Activated CD4-positive, alpha-beta T cell treated with anti-CD3 and anti-CD28 coated beads, Interleukin-10, Interleukin-2, amounts not matched to agents 100 ng/mL and 50 ng/mL, durations not matched to agents 16 hours and 8 hours (primary cell): ENCODE data around the gene GALNTL6.

Experiments used
- DNase-seq: peaks from one replicate; pipeline ENCODE4 v3.0.0-alpha.2; 2020

GALNTL6 gene

DNA sequence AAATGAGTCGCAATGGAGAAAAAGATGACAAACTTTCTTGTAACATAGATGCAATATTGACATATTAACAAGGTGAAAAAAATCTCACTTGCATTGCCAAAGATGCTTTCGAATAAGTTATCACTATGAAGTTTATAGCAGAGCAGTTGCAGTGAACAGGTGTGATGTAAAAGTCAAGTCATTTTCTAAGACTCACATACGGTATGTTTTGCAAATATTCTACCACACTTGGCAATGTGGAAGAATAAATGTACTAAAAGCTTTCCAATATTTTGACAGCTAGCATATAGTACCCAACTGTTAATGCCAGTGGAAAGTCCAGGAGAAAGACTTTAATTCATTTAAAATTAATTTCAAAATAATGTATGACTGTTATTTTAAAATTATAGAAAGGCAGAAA lies 76.5 kb downstream of the GALNTL6 start:
- no peak for DNase-seq

DNA sequence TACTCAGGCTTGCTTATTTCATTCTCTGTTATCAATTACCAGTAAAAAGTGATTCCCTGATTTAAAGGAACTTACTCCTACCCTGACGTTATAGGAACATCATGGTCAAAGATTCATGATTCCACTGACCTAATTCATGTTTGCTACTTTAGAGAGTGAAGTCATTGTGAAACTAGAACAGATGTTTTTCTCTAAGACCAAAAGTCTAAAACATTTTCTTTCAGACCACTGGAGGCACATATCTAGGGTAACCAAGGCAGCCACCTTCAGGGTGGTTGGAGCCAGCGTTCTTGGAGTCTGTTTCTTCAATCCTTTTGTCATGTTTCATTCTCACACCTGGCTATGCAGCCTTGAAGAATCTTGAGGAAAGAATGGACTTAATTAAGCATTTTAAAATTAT lies 77.8 kb downstream of the GALNTL6 start:
- DNase-seq = no peak

DNA sequence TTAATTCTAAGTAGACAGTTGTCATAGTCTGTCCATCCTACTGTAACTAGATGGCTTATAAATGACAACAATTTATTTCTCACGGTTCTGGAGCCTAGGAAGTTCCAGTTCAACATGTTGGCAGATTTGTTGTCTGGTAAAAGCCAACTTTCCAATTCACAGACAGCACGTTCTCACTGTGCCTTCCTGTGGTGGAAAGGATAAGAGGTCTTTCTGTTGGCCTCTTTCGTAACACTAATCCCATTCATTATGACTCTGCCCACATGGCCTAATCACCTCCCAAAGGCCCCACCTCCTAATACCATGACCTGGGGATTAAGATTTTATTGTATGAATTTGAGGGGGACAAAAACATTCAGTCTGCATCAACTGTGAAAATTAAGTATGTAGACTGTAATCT lies 83.2 kb downstream of the GALNTL6 start:
- DNase-seq = no peak

DNA sequence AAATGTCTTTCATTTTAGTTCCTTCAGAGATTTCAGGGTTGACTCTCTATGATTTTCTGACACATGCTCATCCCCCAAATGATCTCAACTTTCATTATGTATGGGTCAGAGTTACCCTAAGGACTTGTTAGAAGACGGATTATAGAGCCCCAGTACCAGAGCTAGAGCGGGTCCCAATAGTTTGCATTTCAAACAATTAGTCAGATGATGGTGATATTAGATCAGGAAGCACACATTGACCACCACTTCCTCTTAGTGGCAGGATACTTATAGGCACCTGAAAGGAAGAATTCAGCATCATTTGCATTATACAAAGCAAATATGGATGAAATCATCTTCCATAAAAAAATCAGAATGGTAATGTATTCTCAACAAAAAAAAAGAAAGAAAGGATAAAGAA lies 106.1 kb downstream of the GALNTL6 start:
- no peak for DNase-seq

DNA sequence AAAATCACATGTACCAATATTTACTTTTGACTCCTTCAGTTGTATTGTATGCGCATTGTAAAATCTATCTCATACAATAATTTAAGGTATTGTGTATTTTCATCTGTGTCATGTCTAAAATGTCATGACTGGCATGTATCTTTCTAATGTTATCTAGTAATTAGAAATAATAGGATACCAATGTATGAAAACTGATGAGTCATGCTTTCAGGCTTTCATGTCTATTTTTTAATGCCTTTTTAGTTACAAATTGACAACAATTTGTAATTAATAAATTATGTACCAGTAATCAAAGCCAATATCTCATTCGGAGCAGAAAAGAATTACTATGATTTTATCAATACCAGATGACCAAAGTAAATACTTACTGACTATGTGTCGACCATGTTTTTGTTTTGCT lies 107.7 kb downstream of the GALNTL6 start:
- DNase-seq = no peak

DNA sequence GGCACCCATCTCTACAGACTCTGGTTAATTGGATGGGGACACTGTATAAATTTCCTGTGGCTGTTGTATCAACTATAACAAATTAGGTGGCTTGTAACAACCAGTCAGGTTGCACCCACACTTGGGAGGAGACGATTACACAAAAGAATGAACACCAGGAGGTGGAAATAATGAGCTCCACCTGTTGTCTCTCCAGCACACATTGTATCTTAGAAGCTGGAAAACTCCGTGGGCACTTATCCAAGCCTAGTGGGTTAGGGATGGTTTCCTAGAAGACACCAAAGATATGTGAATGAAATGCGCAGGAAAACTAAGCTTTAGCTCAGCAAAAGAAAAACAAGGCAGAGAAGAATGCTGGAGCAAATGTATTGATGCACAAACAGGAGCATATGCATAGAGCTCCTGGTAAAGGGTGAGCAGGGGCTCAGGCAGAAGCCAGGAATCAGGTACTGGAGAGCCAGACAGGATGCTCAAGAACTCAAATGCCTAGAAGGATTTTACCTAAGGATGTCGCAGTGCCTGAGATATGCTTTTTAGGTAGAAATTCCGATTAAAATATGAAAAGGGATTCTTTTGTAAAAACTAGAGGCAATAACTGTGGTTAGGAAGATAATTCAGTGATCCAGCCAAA lies 111.7 kb downstream of the GALNTL6 start:
- DNase-seq = no peak

DNA sequence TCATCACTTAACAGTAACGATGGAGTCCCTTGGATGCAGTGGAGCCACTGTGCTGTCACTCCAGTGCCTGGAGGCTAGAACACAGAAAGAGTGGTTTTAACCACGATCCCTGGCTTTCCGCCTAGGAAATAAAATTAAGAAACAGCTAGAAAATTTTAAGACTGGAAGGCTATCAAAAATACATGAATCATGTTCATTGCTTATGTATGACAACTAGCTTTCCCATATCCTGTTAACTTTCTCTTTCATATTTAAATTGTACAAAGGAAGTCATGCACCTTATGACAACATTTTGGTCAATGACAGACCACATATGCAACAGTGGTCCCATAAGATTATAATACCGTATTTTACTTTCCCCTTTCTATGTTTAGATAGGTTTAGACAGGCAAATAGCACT lies 115.1 kb downstream of the GALNTL6 start:
- DNase-seq = no peak

DNA sequence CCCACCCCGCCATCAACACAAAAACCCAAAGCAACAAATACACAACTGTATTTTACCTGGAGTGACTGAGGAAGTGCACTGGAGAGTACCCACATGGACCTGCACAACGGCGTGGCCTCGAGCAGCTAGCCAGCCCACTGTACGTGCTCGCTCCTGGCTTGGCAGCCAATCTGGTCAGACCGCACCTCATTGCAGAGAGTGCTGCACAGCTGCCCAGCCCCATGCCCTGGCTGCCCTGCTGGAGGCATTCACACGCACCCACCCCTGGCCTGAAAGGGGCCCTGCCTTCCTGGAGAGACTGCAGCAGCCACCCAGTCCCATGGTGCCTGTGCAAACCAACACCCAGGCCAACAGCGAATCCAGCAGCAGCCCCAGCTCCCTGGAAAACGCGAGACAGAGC lies 116.3 kb downstream of the GALNTL6 start:
- no peak for DNase-seq

DNA sequence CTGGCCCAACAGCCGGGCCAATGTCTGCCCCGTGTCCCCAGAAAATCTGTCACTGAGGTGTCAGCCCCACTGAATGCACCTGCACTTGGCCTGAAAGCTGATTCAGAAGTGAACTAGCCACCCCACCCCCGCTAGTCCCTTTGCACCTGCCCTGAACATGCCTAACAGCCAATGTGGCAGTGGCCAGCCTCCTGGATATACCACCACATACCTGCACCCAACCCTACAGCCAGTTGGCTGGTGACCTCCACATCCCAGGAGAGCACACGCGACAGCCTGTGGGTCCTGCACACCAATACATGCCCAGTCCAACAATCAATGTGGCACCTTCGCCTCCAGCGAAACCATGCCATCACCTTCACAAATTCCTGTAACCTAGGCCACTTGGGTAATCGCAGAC lies 116.7 kb downstream of the GALNTL6 start:
- DNase-seq = no peak

DNA sequence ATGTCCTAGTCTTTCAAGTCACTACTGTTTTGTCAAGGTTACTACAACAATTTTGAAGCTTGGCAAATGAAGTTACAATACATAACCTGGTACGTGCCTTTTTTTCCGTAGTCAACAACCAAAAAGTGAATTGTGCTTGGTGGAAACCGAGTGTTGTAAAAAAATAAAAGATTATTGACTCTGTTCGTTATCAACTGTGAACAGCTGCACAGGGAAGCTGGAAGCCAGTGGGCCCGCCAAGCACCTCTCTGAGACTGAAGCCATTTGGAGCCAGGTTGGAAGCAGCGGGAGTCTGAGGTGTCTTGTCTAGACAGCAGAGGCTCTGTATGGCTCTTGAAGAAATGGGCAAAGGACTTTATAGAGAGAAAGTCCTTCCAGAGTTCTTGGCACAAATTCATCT lies 119.0 kb downstream of the GALNTL6 start:
- no peak for DNase-seq

DNA sequence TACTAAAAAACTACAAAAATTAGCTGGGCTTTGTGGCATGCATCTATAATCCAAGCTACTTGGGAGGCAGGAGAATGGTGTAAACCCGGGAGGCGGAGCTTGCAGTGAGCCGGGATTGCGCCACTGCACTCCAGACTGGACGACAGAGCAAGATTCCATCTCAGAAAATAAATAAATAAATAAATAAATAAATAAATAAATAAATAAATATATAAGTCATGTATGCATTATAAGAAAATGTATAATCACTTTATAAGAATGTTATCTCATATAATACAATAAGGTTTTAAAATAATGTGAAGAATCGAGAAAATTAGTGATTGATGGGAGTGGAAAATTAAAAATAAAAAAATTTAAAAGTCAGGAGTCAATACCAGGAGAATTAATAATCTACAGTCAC lies 127.5 kb downstream of the GALNTL6 start:
- no peak for DNase-seq

DNA sequence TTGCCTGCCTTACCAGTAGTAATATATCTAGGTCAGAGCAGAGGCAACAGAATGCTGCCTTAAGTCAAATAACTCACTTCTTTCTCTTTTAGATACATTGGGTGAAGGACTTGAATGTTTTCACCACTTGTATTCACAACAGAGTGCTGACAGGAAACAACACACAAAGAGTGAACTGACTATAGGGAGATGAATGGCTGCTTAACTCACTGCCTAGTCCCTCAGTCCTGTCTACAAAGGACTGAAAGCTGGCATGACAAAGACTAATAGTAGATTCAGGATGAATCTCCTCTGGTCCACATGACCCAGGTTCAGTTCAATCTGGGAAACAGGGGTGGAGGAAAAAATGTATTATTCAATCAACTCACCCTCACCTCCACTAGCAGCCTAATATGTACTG lies 134.2 kb downstream of the GALNTL6 start:
- no peak for DNase-seq

DNA sequence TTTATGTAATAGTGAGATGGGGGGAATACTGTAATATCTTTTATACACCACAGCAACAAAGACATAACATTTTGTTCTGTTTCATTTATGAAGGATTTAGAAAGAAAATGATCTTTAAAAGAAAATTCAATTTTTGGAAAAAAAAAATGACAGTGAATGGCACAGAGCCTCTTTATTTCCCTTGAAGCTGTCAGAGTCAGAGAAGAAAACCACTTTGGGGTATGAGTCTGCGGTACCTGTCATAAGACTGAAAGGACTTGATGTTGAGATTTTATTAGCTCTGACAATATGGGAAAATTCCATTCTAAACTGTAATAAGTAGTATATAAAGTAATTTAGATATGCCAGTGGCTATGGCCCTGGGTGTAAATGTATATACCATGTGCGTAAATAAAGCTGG lies 134.8 kb downstream of the GALNTL6 start:
- DNase-seq = no peak

DNA sequence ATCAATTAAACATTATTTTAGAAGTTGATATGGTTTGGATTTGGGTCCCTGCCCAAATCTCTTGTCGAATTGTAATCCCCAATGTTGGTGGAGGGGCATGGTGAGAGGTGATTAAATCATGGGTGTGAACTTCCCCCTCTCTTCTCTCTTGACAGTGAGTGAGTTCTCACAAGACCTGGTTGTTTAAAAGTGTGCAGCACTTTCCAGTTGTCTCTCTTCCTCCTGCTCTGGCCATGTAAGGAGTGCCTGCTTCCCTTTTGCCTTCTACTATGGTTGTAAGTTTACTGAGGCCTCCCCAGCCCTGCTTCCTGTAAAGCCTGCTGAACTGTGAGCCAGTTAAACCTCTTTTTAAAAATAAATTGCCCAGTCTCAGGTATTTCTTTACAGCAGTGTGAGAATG lies 141.4 kb downstream of the GALNTL6 start:
- DNase-seq = no peak

DNA sequence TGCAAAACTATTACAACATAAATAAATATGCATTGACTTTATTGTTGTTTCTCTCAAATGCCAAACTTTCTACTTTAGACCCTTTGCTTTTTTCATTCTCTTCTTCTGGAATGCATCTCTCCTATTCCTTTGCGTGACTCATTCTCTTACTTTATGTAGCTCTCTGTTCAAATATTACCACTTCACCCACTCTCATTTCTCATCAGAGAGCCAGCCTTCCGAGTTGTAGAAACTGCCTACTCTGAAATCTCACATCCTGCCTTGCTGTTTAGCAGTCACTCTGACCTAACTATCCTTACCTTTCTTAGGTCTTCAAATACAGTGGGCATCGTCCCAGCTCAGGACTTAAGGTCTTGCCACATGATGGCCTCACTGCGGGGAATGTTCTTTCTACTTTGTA lies 143.5 kb downstream of the GALNTL6 start:
- DNase-seq = no peak

DNA sequence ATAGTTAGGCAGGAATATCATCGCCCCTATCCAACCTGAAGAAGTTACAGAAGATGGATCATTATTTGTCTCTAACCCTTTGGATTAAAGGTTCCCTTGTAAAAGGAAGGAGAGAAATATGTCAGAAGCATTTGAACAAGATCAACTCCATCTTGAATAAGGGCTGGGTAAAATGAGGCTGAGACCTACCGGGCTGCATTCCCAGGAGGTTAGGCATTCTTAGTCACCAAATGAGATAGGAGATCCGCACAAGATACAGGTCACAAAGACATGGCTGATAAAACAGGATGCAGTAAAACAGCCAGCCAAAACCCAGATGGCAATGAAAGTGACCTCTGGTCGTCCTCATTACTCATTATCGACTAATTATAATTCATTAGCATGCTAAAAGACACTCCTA lies 148.9 kb downstream of the GALNTL6 start:
- DNase-seq = no peak

DNA sequence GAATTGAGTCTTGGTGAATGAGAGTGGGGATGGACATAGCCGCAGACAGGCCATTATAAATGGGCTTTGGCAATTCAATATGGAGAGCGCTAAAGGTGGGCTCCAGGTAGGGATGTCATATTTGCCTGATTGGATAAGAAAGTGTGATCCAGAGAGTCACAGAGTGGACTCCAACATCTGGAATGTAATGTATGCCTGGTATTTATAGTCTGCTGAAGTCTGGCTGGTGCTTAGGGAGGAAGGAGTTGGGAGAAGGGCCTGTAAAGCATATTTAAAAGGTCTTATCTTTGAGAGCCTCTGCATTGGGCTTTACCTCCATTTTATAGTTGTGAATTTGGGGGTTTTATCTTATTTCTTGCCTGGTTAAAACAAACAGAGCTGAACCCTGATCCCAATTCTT lies 153.2 kb downstream of the GALNTL6 start:
- no peak for DNase-seq

DNA sequence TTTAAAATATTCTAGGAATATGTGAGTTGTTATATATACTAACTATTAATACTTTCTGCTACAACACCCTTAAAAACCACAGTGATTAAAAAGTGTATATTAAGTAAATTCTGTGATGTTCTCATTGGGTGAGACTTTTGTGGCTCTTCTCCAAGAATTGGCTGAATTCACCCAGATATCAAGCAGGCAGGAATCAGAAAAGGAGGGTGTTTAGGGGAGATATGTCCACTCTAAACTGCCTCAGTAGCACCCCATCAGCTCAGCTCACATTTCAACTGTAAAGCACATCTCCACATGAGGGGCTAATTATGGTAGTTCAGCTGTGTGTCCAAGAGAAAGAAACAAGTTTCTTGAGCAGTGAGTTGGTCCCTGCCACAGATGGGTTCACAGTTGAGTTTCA lies 165.0 kb downstream of the GALNTL6 start:
- no peak for DNase-seq

DNA sequence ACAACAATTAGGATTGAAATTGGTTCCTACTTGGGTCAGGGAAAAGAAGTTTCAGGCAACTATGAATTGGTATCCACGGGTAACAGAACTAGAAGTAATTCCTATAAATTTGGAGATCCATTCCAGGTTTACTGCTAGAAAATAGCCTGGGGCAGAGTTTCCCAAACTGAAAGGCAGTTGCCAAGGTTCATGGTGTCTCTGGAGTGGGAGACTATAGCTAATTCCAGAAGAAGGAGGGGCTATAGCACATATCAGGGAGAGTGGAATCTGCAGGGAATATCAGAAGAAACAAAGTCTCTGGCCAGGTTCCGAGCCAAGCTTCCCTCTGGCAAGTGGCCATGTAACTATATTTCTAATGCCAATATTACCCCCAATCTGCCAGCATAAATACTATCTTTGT lies 166.3 kb downstream of the GALNTL6 start:
- no peak for DNase-seq

DNA sequence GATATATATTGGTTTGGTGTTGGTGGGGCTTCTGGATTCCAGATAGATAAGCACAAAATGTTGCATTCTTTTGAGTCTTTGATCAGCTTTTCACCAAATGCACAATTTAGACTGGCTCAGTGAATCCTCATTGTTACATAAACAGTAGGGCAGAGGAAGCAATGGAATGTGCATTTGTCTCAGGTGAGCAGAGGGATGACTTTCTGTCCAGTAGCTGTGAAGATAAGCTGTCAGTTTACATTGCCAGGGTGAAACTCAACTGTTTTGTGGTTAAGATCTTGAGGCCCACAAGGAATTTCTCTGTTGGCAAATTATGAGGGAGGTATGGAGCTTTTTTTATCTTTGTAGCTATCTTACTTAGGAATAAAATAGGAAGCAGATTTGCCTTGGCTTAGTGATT lies 168.0 kb downstream of the GALNTL6 start:
- DNase-seq = no peak

DNA sequence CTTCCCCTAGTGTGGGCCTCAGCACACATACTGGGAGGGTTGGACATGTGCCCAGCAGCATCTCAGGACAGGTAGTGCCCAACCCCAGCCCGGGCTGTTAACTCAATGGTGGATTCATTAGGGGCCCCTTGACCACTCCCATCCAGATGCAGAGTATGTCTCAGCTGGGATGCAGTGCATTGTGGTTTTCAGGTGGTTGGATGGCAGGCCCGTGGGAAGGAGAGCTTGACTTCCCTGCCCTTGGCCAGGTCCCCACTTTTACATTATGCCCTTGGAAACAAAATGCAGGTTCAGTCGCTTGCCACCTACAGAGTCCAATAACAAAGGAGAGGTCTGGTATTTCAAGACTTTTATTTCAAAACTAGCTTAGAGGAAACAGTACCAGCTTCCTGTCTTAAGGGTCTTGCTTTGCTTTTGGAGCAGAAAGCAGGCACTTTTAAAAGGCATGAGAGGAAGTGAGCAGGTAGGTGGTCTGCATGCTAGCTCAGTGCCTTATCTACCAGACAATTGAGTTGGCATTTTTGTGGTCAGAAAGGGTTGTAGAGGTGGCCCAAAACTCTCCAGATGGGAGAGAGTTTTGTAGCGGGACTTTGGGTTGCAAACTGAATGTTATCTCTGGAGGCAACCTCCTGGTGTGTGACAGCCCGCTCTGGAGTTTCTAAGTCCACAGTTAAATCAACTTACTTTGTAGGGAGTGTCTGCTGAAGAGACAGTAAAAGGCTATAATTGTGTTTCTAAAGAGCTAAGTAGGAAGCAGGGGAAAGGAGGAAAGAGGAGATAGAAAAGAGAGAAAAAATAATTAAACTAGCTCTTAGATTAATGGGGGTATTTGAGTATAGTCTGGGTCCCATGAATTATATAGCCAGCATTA lies 171.0 kb downstream of the GALNTL6 start:
- no peak for DNase-seq

DNA sequence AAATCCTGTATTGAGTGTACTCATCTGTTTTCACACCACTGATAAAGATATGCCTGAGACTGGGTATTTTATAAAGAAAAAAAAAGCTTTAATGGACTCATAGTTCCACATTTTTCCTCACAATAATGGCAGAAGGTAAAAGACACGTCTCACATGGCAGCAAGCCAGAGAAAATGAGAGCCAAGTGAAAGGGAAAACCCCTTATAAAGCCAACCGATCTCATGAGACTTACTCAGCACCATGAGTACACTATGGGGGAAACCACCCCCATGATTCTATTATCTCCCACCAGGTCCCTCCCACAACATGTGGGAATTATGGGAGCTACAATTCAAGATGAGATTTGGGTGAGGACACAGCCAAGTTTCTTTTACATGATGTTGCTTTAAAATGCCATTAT lies 171.9 kb downstream of the GALNTL6 start:
- DNase-seq = no peak

DNA sequence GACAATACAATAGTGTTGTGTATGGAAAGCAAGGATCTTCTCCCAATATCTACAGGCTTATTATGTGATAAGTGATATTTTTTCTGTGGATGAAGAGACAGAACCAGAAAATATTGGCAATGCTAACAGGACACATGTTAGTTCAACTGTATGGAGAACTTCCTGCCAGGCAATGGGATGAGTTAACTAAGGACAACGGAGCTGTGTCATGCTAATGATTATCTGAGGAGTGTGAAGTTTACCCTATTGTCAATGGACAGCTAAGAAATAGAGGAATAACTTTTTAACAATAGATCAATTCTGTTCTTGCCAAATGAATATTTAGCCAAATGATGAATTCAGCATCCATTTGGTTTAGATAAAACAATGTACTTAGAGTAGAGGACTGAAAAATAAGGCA lies 180.0 kb downstream of the GALNTL6 start:
- no peak for DNase-seq

DNA sequence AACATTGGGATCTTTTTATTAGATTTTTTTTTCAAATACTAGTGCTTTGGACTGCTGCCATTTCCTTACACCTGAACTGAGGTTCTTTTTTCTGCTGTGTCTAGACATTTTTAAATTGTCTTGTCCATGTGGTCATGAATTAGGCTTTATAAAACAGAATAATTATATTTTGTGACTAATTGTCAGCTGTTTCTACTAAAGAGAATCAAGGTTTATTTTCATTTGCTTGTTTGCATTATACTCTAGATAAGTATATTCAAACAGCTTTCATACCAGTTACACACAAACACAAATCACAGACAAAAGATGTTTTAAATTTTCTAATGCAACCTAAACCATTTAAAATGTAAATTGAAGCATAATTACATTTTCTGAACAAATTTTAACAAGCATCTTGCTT lies 194.7 kb downstream of the GALNTL6 start:
- DNase-seq = no peak
